ENCODE data around the gene SNRPD2.
A peak's percentile ranks its signal among the peaks of the same experiment; 100 is the strongest.

The SNRPD2 gene

DNA sequence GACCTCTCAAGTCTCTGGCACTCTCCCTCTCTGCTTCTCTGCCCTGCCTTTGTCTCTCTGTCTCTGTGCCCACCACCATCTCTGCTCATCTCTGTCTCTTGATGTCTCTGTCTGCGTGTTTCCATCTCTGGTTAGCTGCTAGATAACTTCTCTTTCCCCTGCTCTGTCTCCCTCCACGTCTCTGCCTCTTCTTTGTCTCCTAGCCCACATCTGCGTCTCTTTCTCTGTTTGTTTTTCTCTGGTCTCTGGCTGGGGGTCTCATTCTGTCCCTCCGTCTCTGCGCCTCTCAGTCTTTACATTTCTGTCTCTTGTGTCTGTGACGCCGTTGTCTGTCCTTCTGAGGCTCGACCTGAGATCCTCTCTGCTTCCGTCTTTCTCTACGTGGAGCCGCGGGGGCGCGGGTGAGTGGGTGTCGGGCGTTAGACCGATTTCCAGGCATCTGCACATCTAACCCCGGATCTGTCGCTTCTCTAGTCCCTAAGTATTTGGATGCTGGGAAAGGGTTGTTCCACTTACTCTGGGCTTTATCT is 23.3 kb downstream of the SNRPD2 start:
- Histone ChIP-seq H3K4me3 (ENCODE audit: low read depth in 1 of 2, low read length in 2 of 2) (peak overlapping the region in 1 of 2 donors; percentile 32), H3K4me1 (ENCODE audit: insufficient read depth, low read length) (peaks cover 12% of the 10 kb centered on the region), H3K27me3 (ENCODE audit: control insufficient read depth in 1 of 2, insufficient read depth in 2 of 2, low read length in 2 of 2) (peaks cover 30 to 60% of the 10 kb centered on the region in 2 donors), H3K9ac (ENCODE audit: low read length) (no peak overlapping the region), H3K36me3 (ENCODE audit: insufficient read depth, low read length) (no peaks in the 10 kb centered on the region), H3K9me3 (ENCODE audit: low read length) (no peaks in the 10 kb centered on the region), H3K27ac (ENCODE audit: low read depth, low read length) (no peak overlapping the region)

DNA sequence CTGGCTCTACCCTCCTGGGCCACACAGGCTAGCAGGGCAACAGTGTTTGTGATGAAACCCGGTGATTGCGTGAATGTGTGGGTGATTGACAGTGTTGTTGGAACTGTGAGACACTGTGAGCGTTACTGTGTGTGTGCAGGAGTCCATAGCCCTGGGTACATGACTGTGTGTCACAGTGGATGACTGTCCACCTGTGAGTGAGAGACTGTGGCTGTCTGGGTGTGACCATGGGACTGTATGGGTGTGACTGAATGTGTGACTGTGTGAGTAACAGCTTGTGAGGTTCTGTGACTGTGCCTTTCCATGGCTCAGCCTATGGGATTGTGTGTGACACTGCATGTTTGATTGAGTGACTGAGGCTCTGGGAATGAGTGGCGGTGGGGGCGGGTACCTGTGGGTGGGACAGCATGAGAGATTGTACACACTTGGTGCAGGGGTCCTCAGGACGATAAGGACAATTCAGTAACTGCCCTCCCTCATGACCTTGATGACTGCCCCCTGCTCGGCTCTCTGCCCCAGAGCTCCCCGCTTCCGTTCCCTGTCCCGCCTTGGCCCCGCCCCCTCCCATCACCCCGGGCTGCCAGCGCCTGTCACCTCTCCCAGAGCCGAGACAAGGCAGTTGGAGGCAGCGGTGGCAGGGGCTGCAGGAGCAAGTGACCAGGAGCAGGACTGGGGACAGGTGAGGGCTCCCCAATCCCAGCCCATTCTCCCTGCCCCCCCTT is 24.0 kb downstream of the SNRPD2 start, which contains the start of gene GIPR:
Gene GIPR (plus strand): TSS at position 602 of the 722 bp plus-strand sequence. CDS start 1,300 bp downstream, outside the sequence.
- H3K27ac ChIP-seq (ENCODE audit: low read depth, low read length), result no peak within 1 kb of the TSS
- peak within 1 kb of the TSS in 1 of 2 donors; percentile 32 for H3K4me3 ChIP-seq (ENCODE audit: low read depth in 1 of 2, low read length in 2 of 2)
- no peaks in the 10 kb centered on the region for H3K36me3 ChIP-seq (ENCODE audit: insufficient read depth, low read length)
- H3K9me3 ChIP-seq (ENCODE audit: low read length), result no peaks in the 10 kb centered on the region
- H3K4me1 ChIP-seq (ENCODE audit: insufficient read depth, low read length), result peaks cover 12% of the 10 kb centered on the region
- peaks cover 30 to 59% of the 10 kb centered on the region in 2 donors for H3K27me3 ChIP-seq (ENCODE audit: control insufficient read depth in 1 of 2, insufficient read depth in 2 of 2, low read length in 2 of 2)
- no peak within 1 kb of the TSS for H3K9ac ChIP-seq (ENCODE audit: low read length)

DNA sequence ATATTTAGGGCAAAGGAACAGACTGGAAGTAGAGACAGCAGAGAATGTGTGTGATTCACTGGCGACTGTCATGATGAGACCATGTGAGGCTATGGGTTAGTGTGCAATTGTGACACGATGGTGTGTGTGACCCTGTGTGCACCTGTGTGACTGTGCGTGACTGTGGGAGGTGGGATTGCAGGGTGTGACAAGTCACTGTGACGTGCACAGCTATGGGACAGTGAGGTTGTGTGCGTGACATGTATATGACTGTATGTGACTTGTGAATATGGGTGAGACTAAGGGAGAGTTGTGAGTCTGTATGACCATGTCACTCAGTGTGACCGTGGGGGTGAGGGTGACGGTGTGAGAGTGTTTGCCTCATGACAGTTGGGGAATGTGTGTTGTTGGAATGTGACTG is 27.2 kb downstream of the SNRPD2 start:
- H3K9ac ChIP-seq (ENCODE audit: low read length), result no peak overlapping the region

DNA sequence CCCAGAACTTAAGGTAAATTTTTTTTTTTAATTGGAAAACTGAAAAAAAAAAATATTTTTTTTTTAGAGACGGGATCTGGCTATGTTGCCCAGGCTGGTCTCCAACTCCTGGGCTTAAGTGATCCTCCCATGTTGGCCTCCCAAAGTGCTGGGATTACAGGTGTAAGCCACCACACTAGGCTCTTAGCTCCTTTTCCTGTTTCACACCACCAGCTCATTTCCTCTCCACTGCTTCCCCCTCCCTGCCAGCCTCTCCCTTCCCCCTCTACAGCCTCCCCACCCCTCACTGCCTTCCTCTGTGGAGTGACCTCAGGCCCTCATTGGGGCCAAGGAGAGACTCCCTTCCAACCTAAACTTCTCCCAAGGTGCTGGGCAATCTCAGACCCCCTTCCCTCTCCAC is 28.0 kb downstream of the SNRPD2 start:
- H3K27me3 ChIP-seq (ENCODE audit: control insufficient read depth in 1 of 2, insufficient read depth in 2 of 2, low read length in 2 of 2), result peaks cover 13 to 27% of the 10 kb centered on the region in 2 donors

More for the DNA sequence above, 27.2 kb downstream of the SNRPD2 start:
- H3K4me3 ChIP-seq (ENCODE audit: low read depth in 1 of 2, low read length in 2 of 2), result no peak overlapping the region
- peaks cover 12% of the 10 kb centered on the region for H3K4me1 ChIP-seq (ENCODE audit: insufficient read depth, low read length)
- H3K9me3 ChIP-seq (ENCODE audit: low read length), result no peaks in the 10 kb centered on the region
- no peaks in the 10 kb centered on the region for H3K36me3 ChIP-seq (ENCODE audit: insufficient read depth, low read length)
- no peak overlapping the region for H3K27ac ChIP-seq (ENCODE audit: low read depth, low read length)
- peaks cover 18 to 29% of the 10 kb centered on the region in 2 donors for H3K27me3 ChIP-seq (ENCODE audit: control insufficient read depth in 1 of 2, insufficient read depth in 2 of 2, low read length in 2 of 2)

DNA sequence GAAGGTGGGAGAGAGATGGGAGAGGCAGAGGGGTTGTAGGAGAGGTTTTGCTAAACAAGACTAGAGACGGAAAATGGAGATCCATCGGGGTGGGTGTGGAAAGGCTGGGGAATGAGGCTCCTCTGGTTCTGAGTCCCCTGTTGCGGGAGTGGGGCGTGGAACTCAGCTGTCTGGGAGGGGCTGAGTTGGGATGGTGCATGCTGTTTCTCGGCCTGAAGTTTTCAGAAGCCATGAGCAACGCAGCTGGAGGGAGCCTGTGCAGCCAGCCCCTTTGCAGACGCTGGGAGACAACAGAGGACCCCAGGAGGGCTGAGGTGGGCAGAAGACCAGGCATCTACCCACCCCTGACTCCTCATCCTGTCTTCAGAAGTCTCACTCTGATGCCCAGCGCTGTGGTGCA is 31.1 kb downstream of the SNRPD2 start:
- Histone ChIP-seq H3K4me3 (ENCODE audit: low read depth in 1 of 2, low read length in 2 of 2) (no peak overlapping the region), H3K9me3 (ENCODE audit: low read length) (no peaks in the 10 kb centered on the region), H3K27me3 (ENCODE audit: control insufficient read depth in 1 of 2, insufficient read depth in 2 of 2, low read length in 2 of 2) (peaks cover 0 to 14% of the 10 kb centered on the region in 2 donors), H3K36me3 (ENCODE audit: insufficient read depth, low read length) (no peaks in the 10 kb centered on the region), H3K4me1 (ENCODE audit: insufficient read depth, low read length) (no peaks in the 10 kb centered on the region), H3K27ac (ENCODE audit: low read depth, low read length) (no peak overlapping the region), H3K9ac (ENCODE audit: low read length) (no peak overlapping the region)

More for the DNA sequence above, 28.0 kb downstream of the SNRPD2 start:
- Histone ChIP-seq H3K9ac (ENCODE audit: low read length) (no peak overlapping the region), H3K4me1 (ENCODE audit: insufficient read depth, low read length) (peaks cover 8% of the 10 kb centered on the region), H3K36me3 (ENCODE audit: insufficient read depth, low read length) (no peaks in the 10 kb centered on the region), H3K9me3 (ENCODE audit: low read length) (no peaks in the 10 kb centered on the region), H3K4me3 (ENCODE audit: low read depth in 1 of 2, low read length in 2 of 2) (no peak overlapping the region), H3K27ac (ENCODE audit: low read depth, low read length) (no peak overlapping the region)

DNA sequence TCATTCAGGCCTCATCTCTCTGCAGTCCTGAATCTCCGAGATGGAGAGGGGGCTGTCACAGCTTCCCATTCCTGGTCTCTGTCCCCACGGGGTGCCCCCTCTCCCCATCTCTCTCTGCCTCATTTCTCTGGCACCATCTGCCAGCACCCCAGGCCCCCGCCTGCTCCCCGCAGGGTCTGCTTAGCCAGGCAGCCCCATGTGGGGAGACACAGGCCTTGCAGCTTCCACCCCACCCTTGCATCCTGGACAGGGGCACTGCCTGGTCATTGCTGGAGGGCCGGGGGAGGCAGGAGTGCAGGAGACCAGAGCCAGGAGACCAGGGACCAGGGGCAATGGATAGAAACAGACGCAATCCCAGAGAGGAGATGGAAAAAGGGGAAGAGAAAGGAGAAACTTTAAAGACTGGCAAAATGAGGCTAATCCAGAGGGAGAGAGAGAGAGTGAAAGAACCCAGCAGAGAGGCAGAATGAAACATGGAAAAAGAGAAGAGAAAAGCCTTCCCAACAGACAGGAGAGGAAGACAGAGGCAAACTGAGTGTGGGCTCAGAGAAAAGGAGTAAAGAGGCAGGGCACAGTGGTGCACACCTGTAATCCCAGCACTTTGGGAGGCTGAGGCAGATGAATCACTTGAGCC is 32.5 kb downstream of the SNRPD2 start:
- Histone ChIP-seq H3K36me3 (ENCODE audit: insufficient read depth, low read length) (no peaks in the 10 kb centered on the region), H3K9me3 (ENCODE audit: low read length) (no peaks in the 10 kb centered on the region), H3K27me3 (ENCODE audit: control insufficient read depth in 1 of 2, insufficient read depth in 2 of 2, low read length in 2 of 2) (peaks cover 0 to 10% of the 10 kb centered on the region in 2 donors), H3K27ac (ENCODE audit: low read depth, low read length) (no peak overlapping the region), H3K9ac (ENCODE audit: low read length) (no peak overlapping the region), H3K4me3 (ENCODE audit: low read depth in 1 of 2, low read length in 2 of 2) (no peak overlapping the region), H3K4me1 (ENCODE audit: insufficient read depth, low read length) (no peaks in the 10 kb centered on the region)

DNA sequence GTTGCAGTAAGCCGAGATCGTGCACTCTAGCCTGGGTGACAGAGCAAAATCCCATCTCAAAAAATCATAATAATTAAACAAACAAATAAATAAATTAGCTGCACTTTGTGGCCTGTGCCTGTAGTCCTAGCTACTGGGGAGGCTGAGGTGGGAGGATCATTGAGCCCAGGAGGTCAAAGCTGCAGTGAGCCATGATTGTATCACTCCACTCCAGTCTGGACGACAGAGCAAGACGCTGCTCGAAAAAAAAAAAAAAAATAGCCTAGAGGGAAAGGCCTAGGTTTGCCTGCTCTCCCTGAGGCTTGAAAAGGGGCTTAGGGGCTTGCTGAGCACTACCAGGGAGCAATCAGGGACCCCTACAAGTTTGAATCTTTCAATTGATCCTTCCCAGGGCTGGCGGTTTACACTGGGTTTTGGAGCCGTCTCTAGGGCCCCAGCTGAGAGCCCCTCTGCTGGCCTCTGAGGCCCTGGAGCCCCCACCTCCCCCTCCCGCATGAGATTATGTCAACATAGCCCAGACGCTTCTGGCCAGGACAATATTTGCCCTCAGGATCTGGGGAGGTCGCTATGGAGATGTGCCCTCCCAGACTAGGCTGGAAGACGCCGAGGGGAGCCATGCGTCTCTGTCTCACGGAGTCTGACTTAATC is 34.1 kb downstream of the SNRPD2 start:
- Histone ChIP-seq H3K27ac (ENCODE audit: low read depth, low read length) (no peak overlapping the region), H3K9me3 (ENCODE audit: low read length) (no peaks in the 10 kb centered on the region), H3K4me1 (ENCODE audit: insufficient read depth, low read length) (no peaks in the 10 kb centered on the region), H3K27me3 (ENCODE audit: control insufficient read depth in 1 of 2, insufficient read depth in 2 of 2, low read length in 2 of 2) (peaks cover 0 to 6% of the 10 kb centered on the region in 2 donors), H3K36me3 (ENCODE audit: insufficient read depth, low read length) (no peaks in the 10 kb centered on the region), H3K9ac (ENCODE audit: low read length) (no peak overlapping the region), H3K4me3 (ENCODE audit: low read depth in 1 of 2, low read length in 2 of 2) (no peak overlapping the region)

DNA sequence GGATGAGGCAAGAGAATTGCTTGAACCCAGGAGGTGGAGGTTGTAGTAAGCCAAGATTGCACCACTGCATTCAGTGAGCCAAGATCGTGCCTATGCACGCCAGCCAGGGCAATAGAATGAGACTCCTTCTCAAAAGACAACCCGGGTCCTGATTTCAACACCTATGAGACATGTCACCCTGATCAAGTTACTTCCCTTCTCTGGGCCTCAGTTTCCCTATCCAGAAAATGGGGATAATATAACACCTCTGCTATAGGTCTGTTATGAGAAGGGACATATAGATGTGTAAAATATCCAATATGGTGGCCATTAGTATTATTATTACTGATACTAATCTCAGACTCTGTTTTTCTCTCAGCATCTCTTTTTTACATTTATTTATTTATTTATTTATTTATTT is 36.7 kb downstream of the SNRPD2 start:
- Histone ChIP-seq H3K9me3 (ENCODE audit: low read length) (no peaks in the 10 kb centered on the region), H3K4me1 (ENCODE audit: insufficient read depth, low read length) (no peaks in the 10 kb centered on the region), H3K36me3 (ENCODE audit: insufficient read depth, low read length) (no peaks in the 10 kb centered on the region), H3K27ac (ENCODE audit: low read depth, low read length) (no peak overlapping the region), H3K27me3 (ENCODE audit: control insufficient read depth in 1 of 2, insufficient read depth in 2 of 2, low read length in 2 of 2) (peaks cover 0 to 6% of the 10 kb centered on the region in 2 donors), H3K9ac (ENCODE audit: low read length) (no peak overlapping the region), H3K4me3 (ENCODE audit: low read depth in 1 of 2, low read length in 2 of 2) (no peak overlapping the region)

DNA sequence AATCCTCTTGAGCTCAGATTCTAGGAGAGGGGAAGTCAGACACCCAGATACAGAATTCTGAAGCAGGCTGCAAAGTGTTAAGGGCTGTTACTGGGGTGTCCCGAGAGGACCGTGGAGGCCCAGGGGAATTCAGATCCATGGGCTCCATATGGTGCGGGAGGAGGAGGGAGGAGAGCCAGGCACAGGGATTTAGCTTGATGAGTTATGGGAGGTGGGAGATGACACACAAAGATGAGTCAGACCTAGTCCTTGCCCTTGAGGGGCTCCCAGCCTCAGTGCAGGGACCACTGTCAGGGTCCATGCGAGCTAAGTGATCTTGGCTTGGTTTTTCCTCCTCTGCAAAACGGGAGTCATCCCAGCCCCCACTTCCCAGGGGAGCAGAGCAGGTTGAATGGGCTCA is 38.1 kb downstream of the SNRPD2 start:
- Histone ChIP-seq H3K9me3 (ENCODE audit: low read length) (no peaks in the 10 kb centered on the region), H3K9ac (ENCODE audit: low read length) (no peak overlapping the region), H3K4me1 (ENCODE audit: insufficient read depth, low read length) (no peaks in the 10 kb centered on the region), H3K27ac (ENCODE audit: low read depth, low read length) (no peak overlapping the region), H3K27me3 (ENCODE audit: control insufficient read depth in 1 of 2, insufficient read depth in 2 of 2, low read length in 2 of 2) (no peaks in the 10 kb centered on the region), H3K4me3 (ENCODE audit: low read depth in 1 of 2, low read length in 2 of 2) (no peak overlapping the region), H3K36me3 (ENCODE audit: insufficient read depth, low read length) (no peaks in the 10 kb centered on the region)

DNA sequence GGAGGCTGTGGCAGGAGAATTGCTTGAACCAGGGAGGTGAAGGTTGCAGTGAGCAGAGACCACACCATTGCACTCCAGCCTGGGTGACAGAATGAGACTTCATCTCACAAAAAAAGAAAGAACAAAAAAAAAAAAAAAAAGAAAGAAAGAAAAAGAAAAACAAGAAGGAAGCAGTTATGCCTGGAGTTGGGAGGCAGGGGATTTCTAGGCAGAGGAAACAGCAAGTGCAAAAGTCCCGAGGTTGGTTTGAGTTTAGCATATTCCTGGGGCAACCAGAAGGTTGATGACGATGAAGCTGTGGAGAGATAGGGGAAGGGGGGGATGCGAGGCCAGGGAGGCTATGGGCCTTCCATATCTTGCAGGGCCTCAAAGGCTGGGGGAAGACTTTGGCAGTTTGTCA is 41.0 kb downstream of the SNRPD2 start:
- H3K4me1 ChIP-seq (ENCODE audit: insufficient read depth, low read length), result no peaks in the 10 kb centered on the region
- H3K27ac ChIP-seq (ENCODE audit: low read depth, low read length), result no peak overlapping the region
- peaks cover 5 to 9% of the 10 kb centered on the region in 2 donors for H3K27me3 ChIP-seq (ENCODE audit: control insufficient read depth in 1 of 2, insufficient read depth in 2 of 2, low read length in 2 of 2)
- no peaks in the 10 kb centered on the region for H3K9me3 ChIP-seq (ENCODE audit: low read length)
- no peaks in the 10 kb centered on the region for H3K36me3 ChIP-seq (ENCODE audit: insufficient read depth, low read length)
- H3K4me3 ChIP-seq (ENCODE audit: low read depth in 1 of 2, low read length in 2 of 2), result no peak overlapping the region
- H3K9ac ChIP-seq (ENCODE audit: low read length), result no peak overlapping the region

DNA sequence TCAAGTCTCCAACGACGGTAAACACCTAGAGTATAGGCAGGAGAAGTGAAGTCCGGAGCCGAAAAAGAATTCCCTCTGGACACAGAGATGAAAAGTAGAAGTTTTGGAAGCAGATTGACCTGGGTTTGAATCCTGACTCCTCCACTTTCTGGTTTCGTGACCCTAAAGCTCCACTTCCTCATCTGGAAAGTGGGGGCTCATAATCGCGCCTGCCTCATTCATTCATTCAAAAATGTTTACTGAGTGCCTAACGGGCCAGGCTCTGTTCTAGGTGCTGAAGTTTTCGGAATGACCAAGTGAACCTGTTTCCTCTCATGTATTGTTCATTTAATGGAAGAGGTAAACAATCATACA is 45.4 kb downstream of the SNRPD2 start:
- Histone ChIP-seq H3K27ac (ENCODE audit: low read depth, low read length) (no peak overlapping the region), H3K4me3 (ENCODE audit: low read depth in 1 of 2, low read length in 2 of 2) (no peak overlapping the region), H3K9ac (ENCODE audit: low read length) (no peak overlapping the region), H3K36me3 (ENCODE audit: insufficient read depth, low read length) (no peaks in the 10 kb centered on the region), H3K4me1 (ENCODE audit: insufficient read depth, low read length) (peaks cover 14% of the 10 kb centered on the region), H3K27me3 (ENCODE audit: control insufficient read depth in 1 of 2, insufficient read depth in 2 of 2, low read length in 2 of 2) (peaks cover 23 to 32% of the 10 kb centered on the region in 2 donors), H3K9me3 (ENCODE audit: low read length) (no peaks in the 10 kb centered on the region)
